22Rv1 (cell line): Measurements from ENCODE around the gene HACD3.
"Not testable (repeated sequence)": the region's sequence is repeated elsewhere in the genome, so short reads cannot be mapped to it uniquely, and the experiment has no call there.

Experiments
- H3K27ac ChIP-seq: fragments of 450-650 bp; 2 replicates; pipeline ENCODE4 v1.5.1; 2017
- CTCF ChIP-seq: fragments of 450-650 bp; IDR thresholded peaks from 2 replicates; pipeline ENCODE4 v1.5.1; 2017; ENCODE audit warnings: mild to moderate bottlenecking
- ZFX ChIP-seq: fragments of 450-650 bp; IDR thresholded peaks from 2 replicates; pipeline ENCODE4 v1.6.1; 2017; ENCODE audit warnings: antibody characterized with exemption, borderline replicate concordance

HACD3 gene

GRCh38 chr15:65612949-65613744, 82.9 kb downstream of the HACD3 start:
- no peak overlapping the region for H3K27ac ChIP-seq
- TF ChIP-seq ZFX = no peak
- no peak for TF ChIP-seq CTCF

GRCh38 chr15:65615887-65616286, 85.6 kb downstream of the HACD3 start:
- H3K27ac ChIP-seq = not testable (repeated sequence)

GRCh38 chr15:65618560-65619109, 88.4 kb downstream of the HACD3 start:
- H3K27ac ChIP-seq = no peak overlapping the region
- no peak for TF ChIP-seq CTCF
- TF ChIP-seq ZFX = no peak

- no peak overlapping the region for H3K27ac ChIP-seq
- no peak for TF ChIP-seq ZFX
- TF ChIP-seq CTCF = no peak
Observed at GRCh38 chr15:65619626-65620290, 89.5 kb downstream of the HACD3 start.

GRCh38 chr15:65620833-65621232, 90.6 kb downstream of the HACD3 start:
- no peak for TF ChIP-seq CTCF
- TF ChIP-seq ZFX = no peak
- H3K27ac ChIP-seq = no peak overlapping the region

- no peak within 1 kb of the TSS for H3K27ac ChIP-seq
- no peak for TF ChIP-seq CTCF
- TF ChIP-seq ZFX = no peak
Observed at GRCh38 chr15:65621638-65622037, 91.4 kb downstream of the HACD3 start, which contains the start of gene SLC24A1. Gene SLC24A1 (plus strand): TSS chr15:65621938. CDS start chr15:65624081, 2,143 bp downstream.

- no peak overlapping the region for H3K27ac ChIP-seq
- no peak for TF ChIP-seq ZFX
- no peak for TF ChIP-seq CTCF
Observed at GRCh38 chr15:65623103-65623502, 92.8 kb downstream of the HACD3 start.
